ENCODE measurements around the gene ARHGEF16. TPM values are rescaled to one million over a fixed set of nuclear protein-coding genes. Genes with fewer than 3 reads are reported as not detected.
A peak's percentile ranks its signal among the peaks of the same experiment; 100 is the strongest.

The ARHGEF16 gene
- total RNA-seq, 4 donors from 2014 or later, result 0.20 to 1.2 (median 0.63) TPM

- in situ Hi-C loops (cut with MboI; ENCODE audit: low sequenced_read_pairs in 4 of 4) (no loop called here), intact Hi-C loops (cut with DNase I; ENCODE audit: low total_unique reads) (no loop called here)
- Histone ChIP-seq H3K27ac (peak overlapping the region in 2 of 4 donors; percentile 66 to 73), H3K36me3 (no peaks in the 10 kb centered on the region), H3K27me3 (no peaks in the 10 kb centered on the region), H3K4me1 (peaks cover 28 to 32% of the 10 kb centered on the region in 2 donors), H3K9me3 (no peaks in the 10 kb centered on the region), H3K4me3 (no peak overlapping the region)
- DNase-seq, result no peak
- no peak for ATAC-seq
- no peak for TF ChIP-seq CTCF (IDR thresholded peaks at IDR 0.05 in 4 of 5, conservative IDR thresholded peaks at IDR 0.05 in 1 of 5)
- TF ChIP-seq POLR2A (IDR thresholded peaks at IDR 0.05), result no peak
Observed at GRCh38 chr1:3461238-3461933, 6.9 kb downstream of the ARHGEF16 start.

GRCh38 chr1:3461934-3462275, 7.4 kb downstream of the ARHGEF16 start:
- peaks cover 28 to 32% of the 10 kb centered on the region in 2 donors for H3K4me1 ChIP-seq
- H3K9me3 ChIP-seq, result no peaks in the 10 kb centered on the region
- intact Hi-C loops (cut with DNase I; ENCODE audit: low total_unique reads) (no loop called here), in situ Hi-C loops (cut with MboI; ENCODE audit: low sequenced_read_pairs in 4 of 4) (no loop called here)
- no peaks in the 10 kb centered on the region for H3K27me3 ChIP-seq
- DNase-seq (no peak), ATAC-seq (no peak)
- no peak overlapping the region for H3K4me3 ChIP-seq
- no peak for TF ChIP-seq CTCF (IDR thresholded peaks at IDR 0.05 in 4 of 5, conservative IDR thresholded peaks at IDR 0.05 in 1 of 5)
- TF ChIP-seq POLR2A (IDR thresholded peaks at IDR 0.05), result no peak
- no peak overlapping the region for H3K27ac ChIP-seq
- H3K36me3 ChIP-seq, result no peaks in the 10 kb centered on the region

- H3K9me3 ChIP-seq, result no peaks in the 10 kb centered on the region
- DNase-seq, result no peak
- in situ Hi-C loops (cut with MboI; ENCODE audit: low sequenced_read_pairs in 4 of 4) (no loop called here), intact Hi-C loops (cut with DNase I; ENCODE audit: low total_unique reads) (no loop called here)
- no peaks in the 10 kb centered on the region for H3K27me3 ChIP-seq
- H3K4me1 ChIP-seq, result peaks cover 27 to 32% of the 10 kb centered on the region in 2 donors
- no peak for TF ChIP-seq POLR2A (IDR thresholded peaks at IDR 0.05)
- TF ChIP-seq CTCF (IDR thresholded peaks at IDR 0.05 in 4 of 5, conservative IDR thresholded peaks at IDR 0.05 in 1 of 5), result no peak
- ATAC-seq, result no peak
- H3K36me3 ChIP-seq, result no peaks in the 10 kb centered on the region
- no peak overlapping the region for H3K4me3 ChIP-seq
- no peak overlapping the region for H3K27ac ChIP-seq
Observed at GRCh38 chr1:3462356-3463012, 8.0 kb downstream of the ARHGEF16 start.

- TF ChIP-seq POLR2A (IDR thresholded peaks at IDR 0.05) (no peak), CTCF (IDR thresholded peaks at IDR 0.05 in 4 of 5, conservative IDR thresholded peaks at IDR 0.05 in 1 of 5) (no peak)
- Histone ChIP-seq H3K27me3 (no peaks in the 10 kb centered on the region), H3K36me3 (no peaks in the 10 kb centered on the region), H3K4me3 (no peak overlapping the region), H3K4me1 (peaks cover 22 to 28% of the 10 kb centered on the region in 2 donors), H3K27ac (no peak overlapping the region), H3K9me3 (no peaks in the 10 kb centered on the region)
- intact Hi-C loops (cut with DNase I; ENCODE audit: low total_unique reads), result no loop called here
- DNase-seq (no peak), ATAC-seq (no peak)
- in situ Hi-C loops (cut with MboI; ENCODE audit: low sequenced_read_pairs in 4 of 4), result no loop called here
Observed at GRCh38 chr1:3463013-3463385, 8.5 kb downstream of the ARHGEF16 start.

Measured in gastrocnemius medialis (tissue), 4 donors.